ENCODE results near the gene RENBP.

Gene RENBP

DNA sequence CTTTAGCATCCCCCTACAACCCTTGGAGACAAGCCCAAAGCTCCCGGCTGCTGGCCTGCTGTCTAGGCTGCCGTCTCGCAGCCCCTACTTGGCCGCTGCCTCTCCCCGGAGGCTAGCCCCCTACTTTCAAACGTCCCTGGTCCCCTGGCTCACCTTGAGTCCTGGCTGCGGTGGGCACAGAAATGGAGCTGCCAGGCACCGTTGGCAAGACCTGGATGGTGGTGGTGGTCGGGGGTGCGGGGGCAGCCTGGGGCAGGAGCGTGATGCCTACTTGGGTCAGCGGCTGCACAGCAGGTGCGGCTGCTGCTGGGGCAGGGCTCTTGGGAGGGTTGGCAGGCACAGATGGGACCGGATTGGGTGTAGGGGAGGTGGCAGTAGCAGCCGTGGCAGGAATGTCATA is 15.2 kb upstream of the RENBP start:
- Histone ChIP-seq H2BK120ac (ENCODE audit: insufficient read depth, low read length, poor library complexity) (no peak overlapping the region), H3K4me2 (ENCODE audit: low read length) (no peak overlapping the region), H3K27me3 (ENCODE audit: insufficient read depth, low read length) (no peaks in the 10 kb centered on the region), H4K8ac (ENCODE audit: low read depth, low read length) (no peak overlapping the region), H4K12ac (ENCODE audit: low read depth, low read length) (no peak overlapping the region), H3K9ac (ENCODE audit: low read length) (no peak overlapping the region), H3K27ac (ENCODE audit: low read depth, low read length) (no peak overlapping the region), H2AK5ac (ENCODE audit: low read length) (no peak overlapping the region), H3K36me3 (ENCODE audit: control insufficient read depth in 1 of 2, insufficient read depth in 2 of 2, low read length in 2 of 2) (peaks cover 98% of the 10 kb centered on the region in 2 experiments), H2BK5ac (ENCODE audit: low read depth, low read length, poor library complexity) (no peak overlapping the region), H3K4me3 (ENCODE audit: low read depth, low read length) (no peak overlapping the region), H4K91ac (ENCODE audit: low read depth, low read length) (no peak overlapping the region), H3K79me2 (ENCODE audit: control insufficient read depth, insufficient read depth, low read length, poor library complexity) (peaks cover 3% of the 10 kb centered on the region), H3K4ac (ENCODE audit: low read depth, low read length) (no peak overlapping the region), H3K18ac (ENCODE audit: low read length) (no peak overlapping the region), H3K79me1 (ENCODE audit: low read length) (no peaks in the 10 kb centered on the region), H3K4me1 (ENCODE audit: control insufficient read depth in 1 of 2, insufficient read depth in 2 of 2, low read length in 2 of 2) (no peaks in the 10 kb centered on the region), H2AFZ (ENCODE audit: insufficient read depth, low read length, poor library complexity) (no peak overlapping the region), H2BK12ac (ENCODE audit: low read length) (no peak overlapping the region), H3K14ac (ENCODE audit: low read length) (no peak overlapping the region), H3K23ac (ENCODE audit: low read length) (no peak overlapping the region), H3K9me3 (ENCODE audit: insufficient read depth, low read depth, low read length) (no peaks in the 10 kb centered on the region)
- no CpG with 5 or more reads among the region's 15 CpGs for WGBS (ENCODE audit: extremely low coverage, insufficient coverage, insufficient read length)
- no peak for DNase-seq

DNA sequence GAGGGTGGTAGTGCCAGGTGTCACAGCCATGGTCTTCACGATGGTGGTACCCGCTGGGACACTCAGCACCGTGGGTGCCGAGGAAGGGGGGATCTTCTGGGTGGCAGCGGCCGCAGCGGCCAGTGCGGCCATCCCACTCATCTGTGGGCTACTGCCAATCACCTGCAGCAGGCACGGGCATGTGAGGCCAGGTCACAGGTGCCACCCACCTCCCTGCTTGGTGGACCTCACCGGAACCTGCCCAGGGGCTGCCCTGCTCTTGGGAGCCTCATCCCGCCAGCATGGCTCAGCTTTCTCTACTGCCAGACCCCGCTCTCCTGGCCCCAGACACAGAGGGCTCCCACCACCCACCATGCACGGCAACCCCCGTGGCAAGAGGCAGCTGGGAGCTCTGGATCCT is 14.2 kb upstream of the RENBP start:
- Histone ChIP-seq H2BK120ac (ENCODE audit: insufficient read depth, low read length, poor library complexity) (no peak overlapping the region), H3K23ac (ENCODE audit: low read length) (no peak overlapping the region), H3K27me3 (ENCODE audit: insufficient read depth, low read length) (no peaks in the 10 kb centered on the region), H3K18ac (ENCODE audit: low read length) (no peak overlapping the region), H2BK5ac (ENCODE audit: low read depth, low read length, poor library complexity) (no peak overlapping the region), H2AK5ac (ENCODE audit: low read length) (no peak overlapping the region), H3K36me3 (ENCODE audit: control insufficient read depth in 1 of 2, insufficient read depth in 2 of 2, low read length in 2 of 2) (peaks cover 98 to 99% of the 10 kb centered on the region in 2 experiments), H4K12ac (ENCODE audit: low read depth, low read length) (no peak overlapping the region), H3K4me1 (ENCODE audit: control insufficient read depth in 1 of 2, insufficient read depth in 2 of 2, low read length in 2 of 2) (no peaks in the 10 kb centered on the region), H3K27ac (ENCODE audit: low read depth, low read length) (no peak overlapping the region), H2BK12ac (ENCODE audit: low read length) (no peak overlapping the region), H3K4me3 (ENCODE audit: low read depth, low read length) (no peak overlapping the region), H4K91ac (ENCODE audit: low read depth, low read length) (no peak overlapping the region), H3K79me1 (ENCODE audit: low read length) (no peaks in the 10 kb centered on the region), H3K14ac (ENCODE audit: low read length) (no peak overlapping the region), H4K8ac (ENCODE audit: low read depth, low read length) (no peak overlapping the region), H2AFZ (ENCODE audit: insufficient read depth, low read length, poor library complexity) (no peak overlapping the region), H3K4ac (ENCODE audit: low read depth, low read length) (no peak overlapping the region), H3K9ac (ENCODE audit: low read length) (no peak overlapping the region), H3K79me2 (ENCODE audit: control insufficient read depth, insufficient read depth, low read length, poor library complexity) (no peaks in the 10 kb centered on the region), H3K9me3 (ENCODE audit: insufficient read depth, low read depth, low read length) (no peaks in the 10 kb centered on the region), H3K4me2 (ENCODE audit: low read length) (no peak overlapping the region)
- no peak for DNase-seq
- WGBS (ENCODE audit: extremely low coverage, insufficient coverage, insufficient read length): no CpG with 5 or more reads among the region's 14 CpGs

DNA sequence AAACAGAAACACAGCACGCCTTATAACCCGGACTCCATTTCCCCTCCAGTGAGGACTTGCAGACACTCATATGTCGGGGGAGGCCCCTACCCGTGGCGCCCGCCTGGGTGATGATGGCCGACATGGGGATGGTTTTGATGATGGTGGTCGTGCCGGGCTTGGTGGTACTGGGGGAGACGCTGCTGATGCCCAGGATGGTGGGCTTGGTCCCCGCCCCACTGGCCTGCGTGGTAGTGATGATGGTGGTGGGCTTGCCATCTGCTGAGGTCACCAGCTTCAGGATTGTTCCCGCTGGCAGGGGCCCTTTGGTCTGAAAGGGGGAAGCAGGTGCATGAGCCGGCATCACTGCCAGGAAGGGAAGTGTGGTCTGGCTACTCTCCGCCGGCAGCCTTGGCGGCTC is 12.8 kb upstream of the RENBP start:
- Histone ChIP-seq H3K36me3 (ENCODE audit: control insufficient read depth in 1 of 2, insufficient read depth in 2 of 2, low read length in 2 of 2) (peaks cover 98 to 99% of the 10 kb centered on the region in 2 experiments), H3K79me2 (ENCODE audit: control insufficient read depth, insufficient read depth, low read length, poor library complexity) (no peaks in the 10 kb centered on the region), H3K4ac (ENCODE audit: low read depth, low read length) (no peak overlapping the region), H3K9me3 (ENCODE audit: insufficient read depth, low read depth, low read length) (no peaks in the 10 kb centered on the region), H4K12ac (ENCODE audit: low read depth, low read length) (no peak overlapping the region), H3K27ac (ENCODE audit: low read depth, low read length) (no peak overlapping the region), H2AK5ac (ENCODE audit: low read length) (no peak overlapping the region), H2AFZ (ENCODE audit: insufficient read depth, low read length, poor library complexity) (no peak overlapping the region), H2BK120ac (ENCODE audit: insufficient read depth, low read length, poor library complexity) (no peak overlapping the region), H3K79me1 (ENCODE audit: low read length) (no peaks in the 10 kb centered on the region), H4K8ac (ENCODE audit: low read depth, low read length) (no peak overlapping the region), H2BK5ac (ENCODE audit: low read depth, low read length, poor library complexity) (no peak overlapping the region), H3K18ac (ENCODE audit: low read length) (no peak overlapping the region), H3K4me3 (ENCODE audit: low read depth, low read length) (no peak overlapping the region), H2BK12ac (ENCODE audit: low read length) (no peak overlapping the region), H3K9ac (ENCODE audit: low read length) (no peak overlapping the region), H3K4me1 (ENCODE audit: control insufficient read depth in 1 of 2, insufficient read depth in 2 of 2, low read length in 2 of 2) (no peaks in the 10 kb centered on the region), H4K91ac (ENCODE audit: low read depth, low read length) (no peak overlapping the region), H3K23ac (ENCODE audit: low read length) (no peak overlapping the region), H3K14ac (ENCODE audit: low read length) (no peak overlapping the region), H3K4me2 (ENCODE audit: low read length) (no peak overlapping the region), H3K27me3 (ENCODE audit: insufficient read depth, low read length) (no peaks in the 10 kb centered on the region)
- DNase-seq: no peak
- no CpG with 5 or more reads among the region's 17 CpGs for WGBS (ENCODE audit: extremely low coverage, insufficient coverage, insufficient read length)

DNA sequence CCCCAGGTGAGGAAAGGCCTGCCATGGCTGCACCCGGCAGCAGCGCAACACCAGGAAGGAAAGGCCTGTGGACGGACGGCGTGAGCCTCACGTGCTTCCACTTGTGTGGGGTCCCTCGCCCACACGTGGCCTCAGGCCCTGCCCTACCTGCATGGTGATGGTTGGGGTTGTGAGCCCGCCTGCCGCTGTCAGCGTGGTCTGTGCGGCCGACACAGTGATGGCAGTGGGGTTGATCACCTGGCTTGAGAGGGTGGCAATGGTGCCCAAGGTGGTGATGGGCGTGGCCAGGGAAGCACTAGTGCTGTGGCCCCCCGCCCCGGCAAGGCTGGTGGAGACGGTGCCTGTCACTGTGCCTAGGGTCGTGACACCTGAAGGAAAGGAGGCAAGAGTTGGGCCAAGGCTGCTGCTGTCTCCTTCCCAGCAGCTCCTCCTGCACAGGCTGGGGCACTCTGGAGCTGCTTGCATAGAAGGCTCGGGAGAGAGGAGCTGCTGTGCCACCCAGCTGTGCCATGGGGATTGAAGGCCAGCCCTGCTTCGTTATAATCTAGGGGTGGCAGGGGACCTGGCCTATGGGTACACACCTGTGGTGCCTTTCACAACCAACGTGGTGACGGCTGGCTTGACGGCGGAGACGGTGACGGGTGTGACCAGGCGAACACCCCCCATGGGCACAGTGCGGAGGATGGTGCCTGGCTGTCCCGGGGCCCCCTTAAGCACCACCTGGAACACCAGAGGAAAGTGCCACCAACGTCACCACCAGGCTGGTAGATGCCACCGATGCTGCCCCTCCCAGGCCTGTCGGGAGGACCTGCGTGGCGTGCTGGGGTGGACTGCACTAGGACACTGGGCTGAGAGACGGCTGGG is 11.8 kb upstream of the RENBP start:
- no peaks in the 10 kb centered on the region for H3K27me3 ChIP-seq (ENCODE audit: insufficient read depth, low read length)
- H3K4me2 ChIP-seq (ENCODE audit: low read length): no peak overlapping the region
- H2BK5ac ChIP-seq (ENCODE audit: low read depth, low read length, poor library complexity): no peak overlapping the region
- H2AFZ ChIP-seq (ENCODE audit: insufficient read depth, low read length, poor library complexity): no peak overlapping the region
- H3K79me2 ChIP-seq (ENCODE audit: control insufficient read depth, insufficient read depth, low read length, poor library complexity): no peaks in the 10 kb centered on the region
- H3K9ac ChIP-seq (ENCODE audit: low read length): no peak overlapping the region
- no peak overlapping the region for H4K8ac ChIP-seq (ENCODE audit: low read depth, low read length)
- H3K4me1 ChIP-seq (ENCODE audit: control insufficient read depth in 1 of 2, insufficient read depth in 2 of 2, low read length in 2 of 2): no peaks in the 10 kb centered on the region
- no peak overlapping the region for H3K27ac ChIP-seq (ENCODE audit: low read depth, low read length)
- H3K4ac ChIP-seq (ENCODE audit: low read depth, low read length): no peak overlapping the region
- H3K23ac ChIP-seq (ENCODE audit: low read length): no peak overlapping the region
- no peak overlapping the region for H2BK12ac ChIP-seq (ENCODE audit: low read length)
- H3K36me3 ChIP-seq (ENCODE audit: control insufficient read depth in 1 of 2, insufficient read depth in 2 of 2, low read length in 2 of 2): peaks cover 98 to 99% of the 10 kb centered on the region in 2 experiments
- H2BK120ac ChIP-seq (ENCODE audit: insufficient read depth, low read length, poor library complexity): no peak overlapping the region
- H3K18ac ChIP-seq (ENCODE audit: low read length): no peak overlapping the region
- H3K14ac ChIP-seq (ENCODE audit: low read length): no peak overlapping the region
- no peak overlapping the region for H2AK5ac ChIP-seq (ENCODE audit: low read length)
- DNase-seq: no peak
- no peaks in the 10 kb centered on the region for H3K79me1 ChIP-seq (ENCODE audit: low read length)
- H3K4me3 ChIP-seq (ENCODE audit: low read depth, low read length): no peak overlapping the region
- no CpG with 5 or more reads among the region's 35 CpGs for WGBS (ENCODE audit: extremely low coverage, insufficient coverage, insufficient read length)
- no peak overlapping the region for H4K12ac ChIP-seq (ENCODE audit: low read depth, low read length)
- H3K9me3 ChIP-seq (ENCODE audit: insufficient read depth, low read depth, low read length): no peaks in the 10 kb centered on the region
- no peak overlapping the region for H4K91ac ChIP-seq (ENCODE audit: low read depth, low read length)

Data from trophoblast cell (in vitro differentiated cells and primary cell).